ENCODE data around the gene TMEM178B. TPM values are rescaled to one million over a fixed set of nuclear protein-coding genes. Genes with fewer than 3 reads are reported as not detected.

TMEM178B gene
- total and polyA plus RNA-seq, 2 of the 4 experiments (the other 2 are of a cell fraction) = under 0.01 to 0.05 TPM

- no peak overlapping the region for H2BK15ac ChIP-seq (ENCODE audit: low read depth, low read length)
- no CpG with 5 or more reads among the region's 3 CpGs for WGBS, 2 experiments (ENCODE audit: extremely low coverage in 2 of 2, insufficient read length in 1 of 2)
- in situ Hi-C loops (cut with MboI; ENCODE audit: low sequenced_read_pairs) (no loop called here), dilution Hi-C loops (cut with HindIII; ENCODE audit: low sequenced_read_pairs, unreplicated experiment) (no loop called here), intact Hi-C loops (cut with micrococcal nuclease) (no loop called here)
- BruUV-seq (replicated peaks) = no TSS peak
- no peak overlapping the region for H2BK5ac ChIP-seq (ENCODE audit: low read depth, low read length, poor library complexity, severe bottlenecking)
- no peak overlapping the region for H3K56ac ChIP-seq (ENCODE audit: extremely low read depth, insufficient read depth, low read length)
- no peak overlapping the region for H4K8ac ChIP-seq (ENCODE audit: low read depth in 2 of 2, low read length in 2 of 2)
- H4K91ac ChIP-seq (ENCODE audit: insufficient read depth, low read depth, low read length) = no peak overlapping the region
- no peak overlapping the region for H3K23ac ChIP-seq (ENCODE audit: low read depth, low read length)
- H2BK120ac ChIP-seq (ENCODE audit: low read depth, low read length) = no peak overlapping the region
- TF ChIP-seq SMC3 (IDR thresholded peaks at IDR 0.05; ENCODE audit: low read depth, low read length) (no peak), BHLHE40 (IDR thresholded peaks at IDR 0.05; ENCODE audit: low read depth, low read length) (no peak), CEBPB (IDR thresholded peaks at IDR 0.05; ENCODE audit: low read depth, low read length) (no peak), MXI1 (IDR thresholded peaks at IDR 0.05; ENCODE audit: borderline replicate concordance, low read depth, low read length) (no peak), USF2 (IDR thresholded peaks at IDR 0.05; ENCODE audit: low read depth, low read length) (no peak), RAD21 (IDR thresholded peaks at IDR 0.05; ENCODE audit: low read length) (no peak), MAFK (IDR thresholded peaks at IDR 0.05; ENCODE audit: low read depth, low read length) (no peak), RCOR1 (IDR thresholded peaks at IDR 0.05; ENCODE audit: insufficient replicate concordance, low read length) (no peak), CHD1 (IDR thresholded peaks at IDR 0.05; ENCODE audit: low read depth, low read length) (no peak), MAZ (IDR thresholded peaks at IDR 0.05; ENCODE audit: borderline replicate concordance, low read depth, low read length) (no peak), POLR2A (IDR thresholded peaks at IDR 0.05; ENCODE audit: low read depth, low read length) (no peak), FOS (IDR thresholded peaks at IDR 0.05; ENCODE audit: low read depth, low read length) (no peak)
- POLR2A ChIA-PET (ENCODE audit: unreplicated experiment) = no interaction called here
- no peak overlapping the region for H3K4me3 ChIP-seq (ENCODE audit: insufficient read depth, low read depth, low read length)
- H4K5ac ChIP-seq (ENCODE audit: low read depth, low read length) = no peak overlapping the region
- H2AK5ac ChIP-seq (ENCODE audit: low read depth, low read length) = no peak overlapping the region
- H2AK9ac ChIP-seq (replicated peaks; ENCODE audit: low read depth, low read length, poor library complexity) = no peak overlapping the region
- no peaks in the 10 kb centered on the region for H3K79me1 ChIP-seq (ENCODE audit: low read depth in 1 of 2, low read length in 2 of 2)
- no peak overlapping the region for H2AFZ ChIP-seq (replicated peaks; ENCODE audit: low read length, poor library complexity)
- no peak overlapping the region for H3K27ac ChIP-seq (ENCODE audit: insufficient read depth, low read length)
- no peak for DNase-seq
- H2BK20ac ChIP-seq (ENCODE audit: low read depth, low read length) = no peak overlapping the region
- no peaks in the 10 kb centered on the region for H3K4me1 ChIP-seq (ENCODE audit: control insufficient read depth, insufficient read depth, low read length)
- ATAC-seq (ENCODE audit: low read depth) = no peak
- no peak overlapping the region for H3K4me2 ChIP-seq (ENCODE audit: low read depth, low read length)
- peaks cover 2% of the 10 kb centered on the region; the same call in 1 of the 2 replicates for H3K9me3 ChIP-seq (ENCODE audit: control insufficient read depth, insufficient read depth, low read length)
- no peak overlapping the region for H3K9ac ChIP-seq (ENCODE audit: low read depth, low read length)
- H3K14ac ChIP-seq (replicated peaks; ENCODE audit: low read depth, low read length) = no peak overlapping the region
- CTCF ChIA-PET = no interaction called here
- no peaks in the 10 kb centered on the region for H3K9me1 ChIP-seq (ENCODE audit: insufficient read depth, low read length)
- no peak overlapping the region for H3K4ac ChIP-seq (ENCODE audit: low read depth, low read length)
- H3K27me3 ChIP-seq (ENCODE audit: control insufficient read depth, insufficient read depth, low read length) = no peaks in the 10 kb centered on the region
- no peaks in the 10 kb centered on the region for H4K20me1 ChIP-seq (ENCODE audit: insufficient read depth, low read length)
- H3K18ac ChIP-seq (ENCODE audit: low read depth, low read length) = no peak overlapping the region
- H3K36me3 ChIP-seq (ENCODE audit: control insufficient read depth, insufficient read depth, low read length) = no peaks in the 10 kb centered on the region
These were observed 42.1 kb downstream of the TMEM178B start for GRCh38 chr7:141115965-141116364.

All from IMR-90 (cell line).